Measurements from ENCODE around the gene MYH1.

- TF ChIP-seq CTCF (IDR thresholded peaks at IDR 0.05) (no peak), POLR2A (IDR thresholded peaks at IDR 0.05) (no peak), EP300 (IDR thresholded peaks at IDR 0.05) (no peak)
Measured at GRCh38 chr17:10513299-10514067, 4.9 kb downstream of the MYH1 start.
